H9 (cell line): Measurements from ENCODE around the gene LRIT3. TPM values are rescaled to one million over a fixed set of nuclear protein-coding genes. Genes with fewer than 3 reads are reported as not detected.
A peak's percentile ranks its signal among the peaks of the same experiment; 100 is the strongest.
"Not testable (repeated sequence)": the region's sequence is repeated elsewhere in the genome, so short reads cannot be mapped to it uniquely, and the experiment has no call there.

Source experiments
- DNase-seq: peaks from one replicate; pipeline ENCODE4 v3.0.0-alpha.2; 2017
- H2AFZ ChIP-seq: one replicate; pipeline ENCODE4 v1.6.1; 2013; ENCODE audit warnings: mild to moderate bottlenecking, low read length, control low read depth, moderate library complexity
- H2AK5ac ChIP-seq: 2 replicates; pipeline ENCODE4 v1.6.1; 2013; ENCODE audit warnings: low read length, control low read depth, mixed read lengths; ENCODE audit not compliant: insufficient read length
- H2BK120ac ChIP-seq: one replicate; pipeline ENCODE4 v1.6.1; 2013; ENCODE audit warnings: low read depth, mild to moderate bottlenecking, low read length, control low read depth, inconsistent platforms; ENCODE audit not compliant: poor library complexity, severe bottlenecking
- H2BK12ac ChIP-seq: 2 replicates; pipeline ENCODE4 v1.6.1; 2013; ENCODE audit warnings: low read length, control low read depth, mixed read lengths, low read depth; ENCODE audit not compliant: insufficient read length
- H2BK15ac ChIP-seq: 2 replicates; pipeline ENCODE4 v1.6.1; 2013; ENCODE audit warnings: low read depth, low read length, control low read depth
- H2BK20ac ChIP-seq: one replicate; pipeline ENCODE4 v1.6.1; 2013; ENCODE audit warnings: low read depth, mild to moderate bottlenecking, low read length, control low read depth, inconsistent platforms; ENCODE audit not compliant: poor library complexity, severe bottlenecking
- H2BK5ac ChIP-seq: 2 replicates; pipeline ENCODE4 v1.6.1; 2013; ENCODE audit warnings: low read length, control low read depth, mixed read lengths; ENCODE audit not compliant: insufficient read length
- H3K14ac ChIP-seq: 2 replicates; pipeline ENCODE4 v1.6.1; 2013; ENCODE audit warnings: low read length, control low read depth; ENCODE audit not compliant: insufficient read depth
- H3K18ac ChIP-seq: 2 replicates; pipeline ENCODE4 v1.6.1; 2013; ENCODE audit warnings: low read depth, mild to moderate bottlenecking, mixed read lengths, low read length, control low read depth; ENCODE audit not compliant: insufficient read length
- H3K23ac ChIP-seq: 2 replicates; pipeline ENCODE4 v1.6.1; 2013; ENCODE audit warnings: low read length, control low read depth, mixed read lengths, low read depth; ENCODE audit not compliant: insufficient read length
- H3K23me2 ChIP-seq: 2 replicates; pipeline ENCODE4 v1.6.1; 2013; ENCODE audit warnings: low read depth, mild to moderate bottlenecking, mixed read lengths, low read length, control low read depth; ENCODE audit not compliant: insufficient read length, poor library complexity, severe bottlenecking
- H3K27ac ChIP-seq: 2 replicates; pipeline ENCODE4 v1.5.1; 2013; ENCODE audit warnings: low read length, control low read depth, mixed read lengths, low read depth; ENCODE audit not compliant: insufficient read length
- H3K27me3 ChIP-seq: 2 replicates; pipeline ENCODE4 v1.6.1; 2013; ENCODE audit warnings: low read length, control low read depth, inconsistent platforms; ENCODE audit not compliant: insufficient read depth
- H3K4ac ChIP-seq: 2 replicates; pipeline ENCODE4 v1.6.1; 2013; ENCODE audit warnings: low read depth, mild to moderate bottlenecking, control low read depth, inconsistent platforms, low read length, moderate library complexity
- H3K4me1 ChIP-seq: 2 replicates; pipeline ENCODE4 v1.6.1; 2013; ENCODE audit warnings: low read length, control low read depth, inconsistent platforms; ENCODE audit not compliant: insufficient read depth
- H3K4me2 ChIP-seq: 2 replicates; pipeline ENCODE4 v1.6.1; 2013; ENCODE audit warnings: low read length, control low read depth, mixed read lengths; ENCODE audit not compliant: insufficient read length, insufficient read depth
- H3K56ac ChIP-seq: 2 replicates; pipeline ENCODE4 v1.6.1; 2013; ENCODE audit warnings: low read depth, mild to moderate bottlenecking, mixed read lengths, low read length, control low read depth; ENCODE audit not compliant: insufficient read length
- H3K79me1 ChIP-seq: 2 replicates; pipeline ENCODE4 v1.6.1; 2013; ENCODE audit warnings: low read depth, mild to moderate bottlenecking, moderate library complexity, low read length, control low read depth, inconsistent platforms; ENCODE audit not compliant: insufficient read depth, poor library complexity, severe bottlenecking
- H3K79me2 ChIP-seq: 2 replicates; pipeline ENCODE4 v1.6.1; 2013; ENCODE audit warnings: low read length, control low read depth, inconsistent platforms; ENCODE audit not compliant: insufficient read depth
- H3K9ac ChIP-seq: 2 replicates; pipeline ENCODE4 v1.6.1; 2013; ENCODE audit warnings: low read length, control low read depth, mixed read lengths; ENCODE audit not compliant: insufficient read length; ENCODE audit errors: extremely low read depth
- H3K9me3 ChIP-seq: one replicate; pipeline ENCODE4 v1.6.1; 2013; ENCODE audit warnings: low read depth, low read length, inconsistent platforms; ENCODE audit not compliant: control insufficient read depth
- H3T11ph ChIP-seq: one replicate; pipeline ENCODE4 v1.6.1; 2013; ENCODE audit warnings: mild to moderate bottlenecking, low read length, control low read depth, inconsistent platforms
- H4K20me1 ChIP-seq: one replicate; pipeline ENCODE4 v1.6.1; 2013; ENCODE audit not compliant: control insufficient read depth, insufficient read length, insufficient read depth
- H4K5ac ChIP-seq: 2 replicates; pipeline ENCODE4 v1.6.1; 2013; ENCODE audit warnings: low read depth, mild to moderate bottlenecking, mixed read lengths, low read length, control low read depth; ENCODE audit not compliant: insufficient read length
- H4K8ac ChIP-seq: replicated peaks from 2 replicates; pipeline ENCODE4 v1.6.1; 2013; ENCODE audit warnings: low read length, control low read depth, mixed read lengths, low read depth; ENCODE audit not compliant: insufficient read length
- H4K91ac ChIP-seq: 2 replicates; pipeline ENCODE4 v1.6.1; 2013; ENCODE audit warnings: low read depth, mild to moderate bottlenecking, moderate library complexity, mixed read lengths, low read length, control low read depth; ENCODE audit not compliant: insufficient read length
- H3K27ac Mint-ChIP-seq, 3 experiments: 2 replicates in 2 of 3; 3 replicates in 1 of 3; pipeline ENCODE4 v1.8.0; 2020 to 2021; ENCODE audit warnings: mixed read lengths in 3 of 3, mild to moderate bottlenecking in 1 of 3, moderate library complexity in 1 of 3
- H3K27me3 Mint-ChIP-seq: 2 replicates; pipeline ENCODE4 v1.8.0; 2021; ENCODE audit warnings: low read depth, mild to moderate bottlenecking, moderate library complexity, mixed read lengths
- H3K36me3 Mint-ChIP-seq, 3 experiments: 2 replicates in 2 of 3; 3 replicates in 1 of 3; pipeline ENCODE4 v1.8.0; 2020 to 2021; ENCODE audit warnings: low read depth in 3 of 3, mixed read lengths in 3 of 3; ENCODE audit not compliant: insufficient read depth in 1 of 3
- H3K4me1 Mint-ChIP-seq, 2 experiments: 2 replicates each; pipeline ENCODE4 v1.8.0; 2020; ENCODE audit warnings: mixed read lengths in 2 of 2
- H3K4me3 Mint-ChIP-seq, 2 experiments: 2 replicates in 1 of 2; 3 replicates in 1 of 2; pipeline ENCODE4 v1.8.0; 2020 to 2021; ENCODE audit warnings: mild to moderate bottlenecking in 2 of 2, mixed read lengths in 2 of 2, moderate library complexity in 1 of 2
- H3K9me3 Mint-ChIP-seq, 2 experiments: 2 replicates in 1 of 2; 3 replicates in 1 of 2; pipeline ENCODE4 v1.8.0; 2020; ENCODE audit warnings: mild to moderate bottlenecking in 2 of 2, mixed read lengths in 2 of 2, moderate library complexity in 1 of 2
- CTCF ChIP-seq: fragments of 200-600 bp; sonication (generic); conservative IDR thresholded peaks from 3 replicates; pipeline ENCODE4 v1.8.0; 2021; ENCODE audit warnings: antibody characterized with exemption, mild to moderate bottlenecking
- WGBS: extraction: QIAGEN DNeasy Blood & Tissue Kit; methylation state at CpG from one replicate; pipeline ENCODE4 v1.1.7; 2013; ENCODE audit warnings: missing lambda C conversion rate, low lambda C conversion rate, mixed read lengths; ENCODE audit not compliant: insufficient read length; ENCODE audit errors: extremely low coverage; 5-methylcytosine and 5-hydroxymethylcytosine counted together
- total RNA-seq: library from RNA; stranded (reverse); gene quantifications from 2 replicates; pipeline ENCODE4 v1.2.1, GENCODE V29; 2021

LRIT3 gene
- total RNA-seq, 1 experiment from 2014 or later, result 0.07 TPM

GRCh38 chr4:109850601-109851000 lies 2.7 kb downstream of the LRIT3 start:
- Histone ChIP-seq H2AK5ac (no peak overlapping the region), H2BK12ac (no peak overlapping the region), H2AFZ (no peak overlapping the region), H3K4me2 (no peak overlapping the region), H2BK120ac (no peak overlapping the region), H3K27ac (no peak overlapping the region), H4K8ac (no peak overlapping the region), H2BK20ac (no peak overlapping the region), H3K27me3 (no peaks in the 10 kb centered on the region), H3K14ac (no peak overlapping the region), H3K9me3 (no peaks in the 10 kb centered on the region), H2BK5ac (no peak overlapping the region), H3T11ph (no peak overlapping the region), H4K20me1 (no peaks in the 10 kb centered on the region), H3K56ac (no peak overlapping the region), H3K9ac (no peak overlapping the region), H3K23ac (no peak overlapping the region), H4K5ac (no peak overlapping the region), H3K4me1 (no peaks in the 10 kb centered on the region), H3K23me2 (no peaks in the 10 kb centered on the region), H4K91ac (no peak overlapping the region), H3K18ac (no peak overlapping the region), H3K79me2 (no peaks in the 10 kb centered on the region), H3K79me1 (no peaks in the 10 kb centered on the region), H3K4ac (no peak overlapping the region), H2BK15ac (no peak overlapping the region)
- H3K36me3 Mint-ChIP-seq, result no peaks in the 10 kb centered on the region
- H3K4me1 Mint-ChIP-seq, result peaks cover 0 to 14% of the 10 kb centered on the region in 2 experiments; a peak in 2 of 4 replicates
- no peak for DNase-seq
- peak overlapping the region in 1 of 3 experiments; percentile 62; a peak in 1 of 7 replicates for H3K27ac Mint-ChIP-seq
- H3K27me3 Mint-ChIP-seq, result no peaks in the 10 kb centered on the region; the same call in 1 of the 2 replicates
- TF ChIP-seq CTCF, result no peak
- WGBS, result no CpG with 5 or more reads among the region's 5 CpGs
- H3K4me3 Mint-ChIP-seq, result no peak overlapping the region
- peaks cover 0 to 2% of the 10 kb centered on the region in 2 experiments; a peak in 2 of 5 replicates for H3K9me3 Mint-ChIP-seq

DNA sequence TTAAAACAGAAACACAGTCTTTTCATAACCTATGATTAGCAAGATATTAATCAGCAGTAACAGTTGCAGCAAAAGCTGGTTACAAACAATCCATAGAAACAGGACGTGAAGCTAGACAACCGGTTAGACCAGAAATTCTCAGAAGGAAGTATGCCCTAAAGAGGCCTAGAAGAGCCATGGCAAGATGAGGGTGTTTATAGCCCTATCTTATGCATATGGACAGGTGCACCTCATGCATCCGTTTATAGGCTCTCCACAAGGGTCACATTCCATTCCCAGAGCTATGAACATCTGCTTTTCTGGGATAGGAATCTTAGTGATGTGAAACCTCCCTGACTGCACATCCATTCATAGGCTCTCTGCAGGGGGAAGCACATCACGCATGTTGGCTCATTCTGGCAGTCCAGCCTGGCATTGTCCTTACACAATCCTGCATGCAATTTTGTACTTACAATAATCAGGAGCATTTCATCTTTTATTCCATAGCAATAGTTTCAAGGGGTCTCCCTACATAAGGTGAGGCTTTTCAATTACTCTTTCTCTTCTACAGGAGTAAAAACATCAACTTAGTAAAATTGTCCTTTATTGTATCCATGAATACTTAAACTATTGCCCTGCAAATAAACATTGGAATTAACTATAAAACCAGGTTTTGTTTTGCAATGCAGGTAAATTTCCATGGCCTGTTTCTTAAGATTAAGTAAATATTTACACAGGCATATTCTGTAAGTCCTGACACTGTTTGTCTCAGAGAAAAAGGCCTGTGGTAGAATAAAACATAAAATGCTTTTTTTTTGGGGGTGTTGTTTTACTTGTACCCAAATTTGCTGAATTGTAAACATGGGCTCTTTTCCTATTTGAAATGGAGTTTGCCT lies 11.8 kb downstream of the LRIT3 start:
- not testable (repeated sequence) for H3K18ac ChIP-seq, H2BK15ac ChIP-seq, H4K8ac ChIP-seq, H4K5ac ChIP-seq, H3K27me3 Mint-ChIP-seq, H2AFZ ChIP-seq, H3K56ac ChIP-seq, H3K4me3 Mint-ChIP-seq, H3K27ac ChIP-seq, H3T11ph ChIP-seq, H3K4me2 ChIP-seq, H2AK5ac ChIP-seq, H4K20me1 ChIP-seq, H3K14ac ChIP-seq, H3K23ac ChIP-seq, H3K9ac ChIP-seq, H3K79me2 ChIP-seq, H3K23me2 ChIP-seq, H3K79me1 ChIP-seq, H3K36me3 Mint-ChIP-seq, H3K27ac Mint-ChIP-seq, H3K9me3 ChIP-seq, H3K4me1 ChIP-seq, H3K27me3 ChIP-seq, H2BK20ac ChIP-seq, H3K4me1 Mint-ChIP-seq, DNase-seq, H2BK12ac ChIP-seq, H3K4ac ChIP-seq, H4K91ac ChIP-seq, H2BK5ac ChIP-seq, H2BK120ac ChIP-seq
- no CpG with 5 or more reads among the region's 4 CpGs for WGBS
- peaks cover 10 to 16% of the 10 kb centered on the region in 2 experiments; a peak in 4 of 5 replicates for H3K9me3 Mint-ChIP-seq
